HG02970 (cell line): Measurements from ENCODE around the gene PIK3R6.

Source experiments
- ATAC-seq: cut with Tn5 transposase; IDR thresholded peaks from one replicate; pipeline ENCODE4 v1.9.1; 2021; ENCODE audit warnings: mild to moderate bottlenecking, moderate library complexity, moderate number of reproducible peaks; ENCODE audit not compliant: unreplicated experiment, low FRiP score

Gene PIK3R6

DNA sequence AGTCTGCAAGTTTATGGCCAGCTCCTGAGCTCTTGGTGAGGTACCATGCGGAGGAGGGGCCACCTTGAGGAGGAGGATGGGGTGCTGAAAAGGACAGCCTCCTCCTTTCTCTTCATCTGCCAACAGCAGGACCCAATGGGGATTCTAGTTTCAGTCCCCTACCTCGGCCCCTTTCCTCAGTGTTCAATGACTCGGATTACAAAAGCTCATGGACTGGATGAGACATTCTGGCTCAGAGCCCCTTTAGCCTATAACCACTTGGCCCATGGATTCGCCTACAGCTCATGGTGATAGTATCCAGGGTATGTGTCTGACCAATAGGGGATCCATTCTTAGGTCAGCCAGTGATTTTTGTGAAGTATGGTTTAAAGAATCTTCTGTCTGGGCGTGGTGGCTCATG is 8.5 kb upstream of the PIK3R6 start:
- ATAC-seq: no peak

DNA sequence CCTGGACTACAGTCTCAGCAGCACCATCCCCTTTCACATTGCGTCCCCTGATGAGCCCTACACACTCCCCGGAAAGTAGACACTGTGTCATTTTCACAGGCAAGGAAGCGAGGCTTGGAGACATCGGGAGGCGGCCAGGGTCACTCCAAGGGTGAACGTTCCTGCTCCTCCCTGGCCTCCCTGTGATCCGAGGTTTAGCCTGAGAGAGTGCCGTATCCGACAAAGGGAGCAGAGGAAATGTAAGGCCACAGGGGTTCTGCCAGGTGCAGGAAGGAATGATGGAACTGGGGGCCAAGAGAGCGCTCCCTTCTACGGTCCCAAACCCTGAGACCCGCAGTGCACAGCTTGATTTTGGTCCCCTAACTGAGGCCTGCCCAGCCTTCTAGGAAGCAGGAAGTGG is 8.0 kb upstream of the PIK3R6 start:
- ATAC-seq: no peak

DNA sequence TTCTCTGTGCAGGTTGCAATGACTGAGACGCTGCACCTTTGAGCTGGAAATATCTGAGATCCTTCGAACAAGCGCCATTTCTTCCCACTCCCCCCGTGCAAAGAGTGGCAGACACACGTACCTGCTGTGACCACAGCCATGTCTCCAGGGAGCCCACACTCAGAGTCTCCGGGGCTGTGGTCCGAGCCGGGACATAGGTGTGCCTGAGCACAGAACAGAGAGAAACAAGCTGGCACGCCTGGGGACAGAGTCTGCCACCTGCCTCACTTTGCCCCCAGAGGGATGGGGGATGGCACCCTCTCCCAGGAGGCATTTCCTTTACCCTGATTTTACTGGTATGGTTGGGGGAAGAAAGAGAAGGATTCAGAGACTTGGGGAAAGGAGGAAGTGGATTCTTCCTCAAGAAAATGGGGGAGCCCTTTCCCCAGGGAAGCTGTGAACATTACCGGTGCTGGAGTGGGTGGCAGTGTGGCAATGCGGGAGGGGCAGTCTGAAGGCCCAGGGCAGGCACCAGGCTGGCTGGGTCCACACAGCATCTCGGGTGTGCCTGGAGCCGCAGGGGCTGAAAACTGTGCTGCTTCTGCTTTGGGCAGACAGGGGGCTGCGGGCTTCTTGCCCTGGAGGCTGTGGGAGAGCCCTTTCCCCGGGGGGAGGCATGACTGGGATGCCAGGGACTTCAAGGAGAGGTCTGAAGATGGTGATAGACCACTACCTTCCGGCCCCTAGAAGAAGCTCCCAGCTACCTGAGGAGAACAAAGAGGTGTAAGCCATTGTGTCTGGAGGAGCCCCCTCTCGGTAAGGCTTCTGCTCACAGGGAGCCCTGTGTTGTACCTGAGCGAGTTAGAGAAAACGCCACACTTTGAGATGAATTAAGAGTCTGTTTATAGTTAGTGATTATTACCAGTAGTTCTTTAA is 6.6 kb upstream of the PIK3R6 start:
- no peak for ATAC-seq

DNA sequence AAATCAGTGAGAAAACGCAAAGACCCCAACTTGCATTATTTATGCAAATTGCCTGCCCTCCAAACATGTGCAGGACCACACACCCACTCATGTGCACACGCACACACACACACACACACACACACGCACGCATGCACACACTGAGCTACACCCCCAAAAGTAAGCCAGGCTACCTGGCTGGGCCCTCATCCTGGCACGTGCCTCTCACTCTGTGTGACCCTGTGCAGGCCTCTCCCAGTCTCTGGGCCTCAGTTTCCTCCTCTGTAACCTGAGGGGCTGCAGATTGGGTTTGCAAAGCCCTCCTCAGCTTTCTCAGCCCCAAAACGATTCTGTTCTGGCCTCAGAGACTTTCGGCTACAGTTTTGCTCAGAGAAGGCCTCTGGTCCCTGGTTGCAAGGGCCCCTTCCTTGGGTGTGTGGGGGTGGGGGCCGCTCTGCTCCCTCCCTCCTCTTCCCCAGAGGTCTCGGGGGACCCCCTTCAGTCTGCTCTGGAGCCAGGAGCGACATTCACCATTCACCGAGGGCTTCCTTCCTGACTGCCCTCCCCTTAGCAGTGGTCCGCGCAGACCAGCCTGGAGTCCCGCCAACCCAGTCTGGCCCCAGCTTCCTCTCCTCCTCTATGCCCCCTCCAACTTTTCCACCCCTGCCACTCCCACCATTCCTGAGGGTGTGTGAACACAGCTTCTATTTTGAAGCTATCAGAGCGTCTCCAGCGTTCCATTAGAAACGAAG is 5.4 kb upstream of the PIK3R6 start:
- ATAC-seq: no peak

DNA sequence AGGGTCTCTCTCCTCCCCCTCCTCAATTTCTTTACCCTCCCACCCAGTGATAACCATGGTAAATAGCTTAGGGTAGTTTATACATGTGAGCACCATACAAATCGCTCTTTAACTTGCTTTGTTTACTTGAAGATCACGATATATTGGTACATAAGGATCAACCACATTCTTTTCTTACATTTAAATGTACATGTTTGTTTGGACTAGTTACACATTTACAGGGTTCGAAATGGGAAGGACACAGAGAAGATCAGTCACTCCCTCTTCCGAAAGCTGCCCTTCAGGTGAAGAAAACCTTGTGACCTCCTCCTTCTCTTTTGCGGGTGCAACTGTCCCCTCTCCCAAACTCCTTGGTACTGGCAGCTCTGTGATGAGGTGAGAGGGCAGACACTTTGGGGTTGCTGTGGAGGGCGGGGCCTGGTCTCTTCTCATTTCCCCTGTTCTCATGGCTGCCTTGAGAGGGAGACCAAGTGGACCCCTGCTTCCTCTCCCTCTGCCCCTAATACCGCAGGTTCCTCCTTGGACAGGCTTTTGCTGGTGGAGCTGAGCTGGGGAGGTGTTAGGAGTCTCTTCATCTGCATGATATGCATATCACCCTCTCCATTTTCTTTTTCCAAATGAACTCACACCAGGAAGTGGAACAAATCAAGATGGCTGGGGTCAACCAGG is 4.7 kb upstream of the PIK3R6 start:
- ATAC-seq: no peak

DNA sequence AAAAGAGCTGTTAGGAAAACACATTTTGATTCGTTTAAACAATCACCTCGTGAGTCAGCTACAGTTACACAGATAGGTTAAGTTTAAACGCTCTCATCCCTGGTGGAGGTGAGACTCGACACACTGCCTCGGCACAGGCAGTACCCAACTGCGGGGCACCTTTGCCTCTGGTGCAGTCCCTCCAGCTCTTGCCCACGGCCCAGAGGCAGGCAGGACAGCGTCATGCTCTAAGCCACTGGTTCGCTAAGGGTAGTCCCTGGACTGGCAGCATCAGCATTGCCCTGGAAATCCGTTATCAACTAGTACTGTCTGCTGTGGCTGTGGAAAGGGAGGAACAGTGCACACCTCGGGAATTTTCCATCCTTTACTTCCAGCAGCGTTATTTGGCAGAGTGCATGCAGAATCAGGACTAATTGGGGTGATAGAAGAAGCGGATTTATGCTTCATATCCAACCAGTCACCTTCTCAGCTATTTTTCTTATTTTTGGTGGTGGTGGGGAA is 3.7 kb upstream of the PIK3R6 start:
- ATAC-seq: no peak

DNA sequence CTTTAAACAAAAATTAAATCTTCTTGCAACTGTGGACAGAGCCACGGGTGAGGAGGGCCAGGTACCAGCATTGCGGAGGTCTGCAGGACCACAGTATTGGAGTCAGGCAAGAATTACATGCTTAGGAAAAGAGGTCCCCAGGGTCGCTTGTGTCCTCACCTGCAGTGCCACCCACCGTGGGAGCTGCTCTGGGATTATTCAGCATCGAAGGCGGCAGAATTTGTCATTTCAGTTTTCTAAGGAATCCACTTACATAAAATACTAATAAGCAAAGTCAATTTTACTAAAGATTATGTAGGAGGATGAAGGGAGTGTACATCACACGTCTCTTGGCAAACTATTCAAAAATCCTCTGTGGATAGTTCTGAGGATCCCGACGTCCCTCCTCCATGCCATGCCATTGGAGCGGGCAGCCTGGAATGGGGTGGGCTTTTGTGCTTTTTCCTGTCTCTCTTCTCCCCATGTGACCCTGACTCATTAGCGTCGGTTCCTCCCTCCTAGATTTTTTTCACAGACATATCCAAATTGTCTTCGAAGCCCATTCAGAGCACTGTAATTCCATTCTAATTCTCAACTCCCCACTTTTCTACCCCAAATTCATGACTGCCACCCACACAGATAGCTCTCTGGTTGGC is 3.0 kb upstream of the PIK3R6 start:
- no peak for ATAC-seq

DNA sequence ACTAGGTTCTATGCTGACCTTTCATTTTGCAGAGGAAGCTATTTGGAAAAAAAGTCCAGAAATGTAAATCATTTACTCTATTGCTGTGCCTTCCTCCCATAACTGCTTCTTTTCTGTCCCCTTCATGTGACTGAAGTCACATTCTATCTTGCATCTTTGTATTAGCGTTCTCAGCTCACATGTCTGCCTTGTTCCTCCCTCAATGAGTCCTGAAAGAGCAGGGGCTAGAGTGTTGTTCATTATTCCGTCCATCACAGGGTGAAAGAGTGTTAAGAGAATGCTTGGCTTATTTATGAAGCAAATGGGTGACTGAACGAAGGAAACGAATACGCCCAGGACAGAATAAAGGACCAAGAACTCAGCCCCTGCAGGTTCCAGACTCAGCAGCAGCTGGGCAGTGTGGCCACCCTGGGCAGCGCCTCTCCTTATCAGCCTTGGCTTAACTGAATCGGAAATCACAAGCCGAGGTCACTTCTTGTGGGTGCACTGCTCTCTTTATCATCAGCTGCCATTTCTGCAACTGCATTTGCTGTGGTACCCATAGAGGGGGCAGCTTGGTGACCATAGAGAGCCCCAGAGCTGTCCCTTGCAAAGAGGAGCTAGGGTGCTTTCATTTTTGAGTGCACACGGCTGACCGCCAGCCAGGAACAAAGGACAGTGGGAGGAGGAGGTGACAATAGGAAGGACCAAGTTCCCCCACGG is 1.8 kb upstream of the PIK3R6 start:
- ATAC-seq: no peak

DNA sequence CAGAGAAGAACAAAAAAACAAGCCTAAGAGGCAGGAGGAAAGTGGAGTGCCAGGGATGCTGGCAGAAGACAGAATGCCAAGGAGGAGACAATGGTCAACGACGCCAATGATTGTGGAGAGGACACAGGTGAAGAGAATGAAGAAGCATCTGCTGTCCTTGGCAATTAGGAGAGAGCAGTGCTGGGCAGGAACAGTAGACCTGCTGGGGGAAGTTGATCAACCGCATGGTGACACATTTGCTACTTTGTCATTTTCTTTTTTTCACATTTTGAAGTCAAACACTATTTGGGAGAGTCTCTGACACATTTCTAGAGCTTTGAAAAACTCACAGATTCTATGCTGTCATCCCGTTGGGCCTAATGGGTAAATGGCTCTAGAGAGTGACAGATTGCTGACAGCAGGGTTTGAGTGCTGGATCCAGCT is 1.1 kb upstream of the PIK3R6 start:
- ATAC-seq: no peak

DNA sequence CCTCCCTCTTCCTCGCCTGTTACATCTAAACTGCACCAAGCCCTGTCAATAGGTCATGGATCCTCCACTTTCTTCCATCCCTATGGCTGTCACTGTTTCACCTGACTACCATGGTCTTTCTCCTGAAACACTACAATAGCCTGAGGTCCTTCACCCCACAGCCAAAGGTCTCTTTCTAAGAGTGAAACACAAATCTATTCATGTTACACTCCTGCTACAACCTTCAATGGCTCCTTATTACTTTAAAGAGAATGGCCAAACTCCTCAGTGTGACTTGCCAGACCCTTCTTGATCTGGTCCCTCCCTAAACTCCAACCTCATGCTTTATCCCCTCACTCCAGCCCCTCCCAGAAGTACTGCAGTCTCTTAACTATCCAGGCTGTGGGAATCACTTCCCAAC is 618 bp upstream of the PIK3R6 start:
- ATAC-seq: no peak

DNA sequence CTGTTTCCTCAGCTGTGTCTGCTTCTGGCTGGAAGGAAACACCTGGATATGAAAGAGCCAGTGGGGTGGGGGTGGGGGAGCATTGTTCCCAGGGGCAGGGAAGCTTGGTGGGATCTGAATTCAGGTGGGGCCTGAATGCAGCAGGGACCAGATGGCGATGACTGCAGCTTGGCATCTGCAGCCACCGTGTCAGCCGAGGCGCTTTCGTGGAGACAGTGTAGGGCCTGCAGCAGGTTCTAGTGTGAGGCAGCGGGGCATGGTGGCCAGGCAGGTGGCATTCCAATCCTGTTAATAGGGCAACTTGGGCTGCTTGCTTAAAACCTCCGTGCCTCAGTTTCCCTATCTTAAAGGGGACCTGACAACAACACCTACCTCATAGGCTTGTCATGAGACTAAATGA is 1.7 kb downstream of the PIK3R6 start:
- ATAC-seq: no peak

DNA sequence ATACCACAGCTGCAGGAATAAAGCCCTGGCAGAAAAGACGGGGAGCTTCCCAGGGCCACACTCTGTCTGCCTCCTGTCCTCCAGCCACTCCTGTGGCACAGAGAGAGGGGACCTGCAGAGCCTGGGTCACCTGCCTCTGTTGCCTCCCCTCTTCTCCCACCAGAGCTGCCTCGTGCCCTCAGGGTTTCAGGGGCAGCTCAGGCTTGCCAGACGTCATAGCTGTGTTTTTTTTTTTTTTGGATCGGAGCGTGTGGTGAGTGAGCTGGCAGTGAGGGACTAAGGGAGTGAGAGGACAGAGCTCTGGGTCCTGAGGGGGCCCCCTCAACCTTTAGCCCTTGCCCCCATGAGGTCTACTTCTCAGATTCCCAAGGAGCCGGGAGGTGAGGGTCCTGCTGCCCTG is 2.1 kb downstream of the PIK3R6 start:
- no peak for ATAC-seq

DNA sequence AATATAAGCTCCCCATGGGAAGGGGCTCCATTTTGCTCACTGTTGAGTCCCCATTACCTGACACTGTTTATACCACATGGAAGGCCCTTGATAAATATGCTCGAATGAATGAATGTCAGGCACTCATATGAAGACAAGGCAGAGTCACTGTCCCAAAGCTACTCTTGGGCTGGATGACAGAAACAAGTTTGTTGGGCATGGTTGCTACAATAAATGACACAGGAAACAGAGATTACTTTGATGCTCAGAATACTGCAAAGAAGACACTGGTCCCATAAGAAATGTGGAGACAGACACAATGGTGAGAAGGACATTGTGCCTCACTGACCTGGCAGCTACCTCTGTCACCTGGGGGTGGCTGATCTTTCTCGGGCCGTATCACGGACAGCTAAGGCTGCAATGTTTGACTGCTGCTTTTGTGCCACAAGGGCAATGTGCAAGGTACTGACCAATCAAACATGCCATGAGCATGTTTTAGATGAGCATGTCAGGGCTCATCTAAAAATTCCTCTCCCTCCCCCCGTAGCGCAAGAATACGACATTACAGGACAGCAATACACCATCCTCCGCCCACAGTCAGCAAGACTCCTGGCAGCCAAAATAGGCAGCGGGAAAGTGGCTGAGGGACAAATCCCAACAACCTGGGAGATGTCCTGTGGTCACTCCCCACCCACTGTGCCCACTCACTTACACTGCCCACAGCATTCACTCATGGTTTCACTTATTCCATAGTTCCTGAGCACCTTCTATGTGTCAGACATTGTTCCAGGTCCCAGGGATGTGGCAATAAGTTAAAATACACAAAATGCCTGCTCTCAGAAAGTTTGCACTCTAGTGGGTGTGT is 5.0 kb downstream of the PIK3R6 start:
- ATAC-seq: no peak

DNA sequence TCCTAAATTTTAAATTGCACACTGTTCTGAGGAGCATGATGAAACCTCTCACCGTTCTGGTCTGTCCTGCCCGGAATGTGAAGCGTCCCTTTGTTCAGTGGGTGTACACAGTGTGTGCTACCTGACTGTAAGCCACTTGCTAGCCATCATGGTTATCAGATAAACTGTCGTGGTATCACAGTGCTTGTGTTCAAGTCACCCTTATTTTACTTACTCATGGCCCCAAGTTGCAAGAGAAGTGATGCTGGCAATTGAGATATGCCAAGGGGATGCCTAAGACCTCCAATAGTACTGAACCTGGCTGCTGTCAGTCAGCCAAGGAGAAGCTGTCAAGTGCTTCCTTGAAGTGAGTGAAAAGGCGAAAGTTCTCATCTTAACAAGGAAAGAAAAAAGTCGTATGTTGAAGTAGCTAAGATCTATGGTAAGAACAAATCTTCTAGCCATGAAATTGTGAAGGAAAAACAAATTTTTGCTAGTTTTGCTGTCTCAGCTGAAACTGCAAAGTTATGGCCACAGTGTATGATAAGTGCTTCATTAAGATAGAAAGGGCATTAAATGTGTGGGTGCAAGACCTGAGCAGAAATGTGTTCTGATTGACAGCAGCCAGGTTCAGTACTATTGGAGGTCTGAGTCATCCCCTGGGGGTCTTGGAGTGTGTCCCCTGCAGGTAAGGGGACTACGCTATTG is 5.8 kb downstream of the PIK3R6 start:
- ATAC-seq: no peak

DNA sequence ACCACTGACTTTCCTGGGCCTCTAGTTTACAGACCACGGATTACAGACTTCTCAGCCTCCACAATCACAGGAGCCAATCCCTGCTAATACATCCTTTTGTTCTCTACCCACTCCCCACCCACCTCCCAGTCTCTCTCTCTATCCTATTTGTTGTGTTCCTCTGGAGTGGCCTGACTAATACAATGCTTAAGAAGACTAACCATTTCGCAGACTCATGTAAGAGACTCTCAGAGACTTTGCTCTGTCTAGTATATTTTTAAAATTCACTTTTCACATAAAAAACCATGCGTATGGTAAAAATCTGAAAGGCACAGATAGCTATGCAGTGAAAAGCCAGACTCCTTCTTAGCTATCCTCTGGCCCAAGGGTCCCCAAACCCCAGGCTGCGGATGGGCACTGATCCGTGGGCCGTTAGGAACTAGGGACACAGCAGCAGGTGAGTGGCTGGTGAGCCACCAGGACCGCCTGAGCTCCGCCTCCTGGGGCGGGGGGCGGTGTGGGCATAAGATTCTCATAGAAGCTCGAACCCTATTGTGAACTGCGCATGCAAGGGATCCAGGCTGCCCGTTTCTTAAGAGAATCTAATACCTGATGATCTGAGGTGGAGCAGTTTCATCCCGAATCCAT is 7.6 kb downstream of the PIK3R6 start:
- no peak for ATAC-seq

DNA sequence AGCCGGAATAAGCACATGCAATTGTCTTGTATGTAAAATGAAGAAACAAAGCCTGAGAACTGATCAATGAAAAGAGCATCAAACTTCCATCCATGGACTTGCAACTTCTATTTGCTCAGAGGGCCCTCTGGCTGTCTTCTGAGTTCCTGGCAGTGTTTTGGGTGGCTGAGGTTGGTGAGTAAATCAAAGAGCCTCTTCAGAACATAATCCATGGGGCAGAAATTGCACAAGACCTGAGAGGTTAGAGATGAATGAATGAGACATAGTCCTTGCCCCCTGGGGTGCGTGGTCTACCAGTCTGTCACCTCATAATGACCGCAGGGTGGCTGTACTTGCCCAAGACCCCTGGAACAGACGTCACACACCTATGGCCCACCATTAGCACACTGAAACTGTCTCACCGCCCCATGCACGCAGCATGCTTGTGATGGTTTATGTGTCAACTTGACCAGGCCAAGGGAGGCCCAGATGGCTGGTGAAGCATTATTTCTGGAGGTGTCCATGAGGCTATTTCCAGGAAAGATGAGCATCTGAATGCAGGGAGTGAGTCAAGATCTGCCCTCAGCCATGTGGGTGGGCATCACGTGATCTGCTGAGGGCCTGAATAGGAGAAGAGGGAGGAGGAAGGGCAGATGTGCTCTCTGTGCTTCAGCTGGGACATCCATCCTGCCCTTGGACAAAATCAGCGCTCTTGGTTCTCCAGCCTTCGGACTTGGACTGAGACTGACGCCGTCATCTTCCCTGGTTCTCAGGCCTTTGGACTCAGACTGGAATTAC is 8.3 kb downstream of the PIK3R6 start:
- no peak for ATAC-seq

DNA sequence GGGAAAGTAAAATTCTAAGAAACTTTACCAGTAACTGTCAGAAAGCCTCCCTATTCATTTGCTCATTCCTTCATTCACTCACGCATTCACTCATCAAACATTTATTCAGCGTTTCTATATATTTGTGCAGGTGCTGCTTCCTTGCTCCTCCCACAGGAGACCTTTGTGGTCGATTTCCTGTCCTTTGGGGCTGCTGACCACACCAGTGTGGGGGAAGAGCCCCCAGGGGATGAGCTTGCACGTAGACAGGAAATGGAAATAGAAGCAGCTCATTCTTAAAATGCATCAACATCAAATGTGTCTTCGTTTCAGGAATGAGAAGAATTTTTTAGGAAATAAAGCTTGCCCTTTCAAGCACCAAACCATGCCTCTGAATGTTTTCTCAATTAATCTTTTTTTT is 9.6 kb downstream of the PIK3R6 start:
- peak; percentile 55 for ATAC-seq
